ENCODE data around the gene MKNK1. TPM values are rescaled to one million over a fixed set of nuclear protein-coding genes. Genes with fewer than 3 reads are reported as not detected.

MKNK1 gene
- total and polyA plus RNA-seq, 2 donors = 20.1 to 62.2 TPM

DNA sequence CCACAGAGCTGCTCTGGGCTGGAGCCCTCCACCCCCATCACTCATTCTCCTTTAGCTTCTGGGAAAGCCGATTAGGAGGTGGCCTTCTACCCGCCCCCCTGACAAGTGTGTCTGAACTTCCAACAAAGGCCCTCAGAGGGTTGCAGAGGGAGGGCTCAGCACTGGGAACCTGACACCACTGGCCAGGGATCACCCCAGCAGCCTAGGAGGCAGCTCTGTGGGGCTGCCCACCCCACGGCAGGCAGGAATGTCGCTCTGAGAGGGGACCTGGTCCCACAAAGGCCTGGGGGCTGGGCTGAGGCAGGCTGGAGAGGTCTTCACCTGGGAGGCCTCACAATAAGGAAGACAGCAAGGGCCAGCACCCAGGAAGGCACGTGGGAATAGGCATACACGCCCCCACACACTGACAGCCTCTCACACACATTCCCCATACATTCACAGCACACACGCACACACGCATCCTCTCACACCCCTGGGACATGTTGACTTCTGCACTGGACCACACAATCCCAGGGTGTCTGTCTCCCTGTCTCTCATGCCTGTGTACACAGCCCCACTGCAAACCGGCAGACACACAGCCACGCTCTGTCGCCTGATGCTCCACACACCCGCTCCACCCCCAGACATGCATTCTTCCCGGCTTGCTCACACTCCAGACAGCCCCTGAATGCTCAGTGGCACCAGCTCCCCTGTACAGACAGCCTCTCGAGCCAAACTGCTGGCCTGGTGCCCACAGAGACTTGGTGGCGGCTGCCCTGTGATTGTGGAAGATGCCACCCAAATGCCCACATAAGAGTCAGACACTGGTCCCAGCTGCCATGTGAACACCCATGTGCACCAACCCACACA lies 83.8 kb downstream of the MKNK1 start:
- Histone ChIP-seq H3K36me3 (ENCODE audit: control insufficient read depth in 2 of 2, insufficient read depth in 2 of 2, low read length in 1 of 2) (no peaks in the 10 kb centered on the region), H3K4me3 (ENCODE audit: low read length in 2 of 2) (no peak overlapping the region), H3K27ac (ENCODE audit: low read depth in 1 of 2, low read length in 1 of 2) (no peak overlapping the region), H3K9me3 (ENCODE audit: control insufficient read depth in 2 of 2, insufficient read depth in 1 of 2, low read length in 1 of 2) (no peaks in the 10 kb centered on the region), H3K27me3 (ENCODE audit: control insufficient read depth in 2 of 2, insufficient read depth in 1 of 2, low read length in 1 of 2) (peaks cover under 1 to 91% of the 10 kb centered on the region in 2 donors), H3K4me1 (ENCODE audit: control insufficient read depth in 2 of 2, insufficient read depth in 2 of 2, low read length in 2 of 2) (peaks cover 5 to 7% of the 10 kb centered on the region in 2 donors)
- DNase-seq (ENCODE audit: low read depth in 6 of 9, low spot score in 9 of 9) = no peak
- 86% methylated on average over 15 of the region's 15 CpGs for WGBS

GRCh38 chr1:46519209-46519608 lies 84.9 kb downstream of the MKNK1 start:
- H3K27me3 ChIP-seq (ENCODE audit: control insufficient read depth in 2 of 2, insufficient read depth in 1 of 2, low read length in 1 of 2) = peaks cover 0 to 90% of the 10 kb centered on the region in 2 donors
- no peaks in the 10 kb centered on the region for H3K36me3 ChIP-seq (ENCODE audit: control insufficient read depth in 2 of 2, insufficient read depth in 2 of 2, low read length in 1 of 2)
- WGBS = 80% methylated on average over 4 of the region's 4 CpGs
- H3K27ac ChIP-seq (ENCODE audit: low read depth in 1 of 2, low read length in 1 of 2) = no peak overlapping the region
- DNase-seq (ENCODE audit: low read depth in 6 of 9, low spot score in 9 of 9) = no peak
- peaks cover 5 to 7% of the 10 kb centered on the region in 2 donors for H3K4me1 ChIP-seq (ENCODE audit: control insufficient read depth in 2 of 2, insufficient read depth in 2 of 2, low read length in 2 of 2)
- no peaks in the 10 kb centered on the region for H3K9me3 ChIP-seq (ENCODE audit: control insufficient read depth in 2 of 2, insufficient read depth in 1 of 2, low read length in 1 of 2)
- H3K4me3 ChIP-seq (ENCODE audit: low read length in 2 of 2) = no peak overlapping the region

DNA sequence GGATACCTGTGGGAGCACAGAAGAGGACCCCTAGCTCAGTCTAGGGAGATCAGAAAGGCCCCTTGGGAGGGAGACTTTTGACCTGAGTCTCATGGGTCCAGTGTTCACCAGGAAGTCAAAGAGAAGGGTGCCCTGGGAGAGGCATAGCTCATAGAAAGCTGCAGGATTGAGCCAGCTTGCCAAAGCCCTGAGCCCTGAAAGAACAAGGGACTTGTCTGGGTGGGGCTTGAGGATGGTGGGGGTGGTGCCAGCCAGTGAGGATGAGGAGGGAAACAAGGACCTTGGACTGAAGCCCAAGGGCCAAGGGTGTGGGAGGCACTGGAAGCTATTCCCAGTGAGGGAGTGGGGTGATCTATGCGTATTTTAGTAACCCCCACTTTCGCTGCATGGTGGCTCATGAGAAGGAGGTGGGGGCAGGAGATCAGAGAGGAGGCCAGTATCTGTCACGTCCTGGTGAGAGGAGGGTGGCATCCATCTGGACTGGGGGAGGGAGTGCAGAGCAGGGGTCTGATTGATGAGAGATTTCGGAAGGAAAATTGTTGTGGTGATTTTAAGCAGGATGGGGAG lies 86.1 kb downstream of the MKNK1 start:
- no peaks in the 10 kb centered on the region for H3K9me3 ChIP-seq (ENCODE audit: control insufficient read depth in 2 of 2, insufficient read depth in 1 of 2, low read length in 1 of 2)
- H3K4me3 ChIP-seq (ENCODE audit: low read length in 2 of 2) = no peak overlapping the region
- H3K36me3 ChIP-seq (ENCODE audit: control insufficient read depth in 2 of 2, insufficient read depth in 2 of 2, low read length in 1 of 2) = no peaks in the 10 kb centered on the region
- no peak overlapping the region for H3K27ac ChIP-seq (ENCODE audit: low read depth in 1 of 2, low read length in 1 of 2)
- 77% methylated on average over 4 of the region's 4 CpGs for WGBS
- DNase-seq (ENCODE audit: low read depth in 6 of 9, low spot score in 9 of 9) = no peak
- peaks cover 5 to 7% of the 10 kb centered on the region in 2 donors for H3K4me1 ChIP-seq (ENCODE audit: control insufficient read depth in 2 of 2, insufficient read depth in 2 of 2, low read length in 2 of 2)
- H3K27me3 ChIP-seq (ENCODE audit: control insufficient read depth in 2 of 2, insufficient read depth in 1 of 2, low read length in 1 of 2) = peaks cover 0 to 88% of the 10 kb centered on the region in 2 donors

DNA sequence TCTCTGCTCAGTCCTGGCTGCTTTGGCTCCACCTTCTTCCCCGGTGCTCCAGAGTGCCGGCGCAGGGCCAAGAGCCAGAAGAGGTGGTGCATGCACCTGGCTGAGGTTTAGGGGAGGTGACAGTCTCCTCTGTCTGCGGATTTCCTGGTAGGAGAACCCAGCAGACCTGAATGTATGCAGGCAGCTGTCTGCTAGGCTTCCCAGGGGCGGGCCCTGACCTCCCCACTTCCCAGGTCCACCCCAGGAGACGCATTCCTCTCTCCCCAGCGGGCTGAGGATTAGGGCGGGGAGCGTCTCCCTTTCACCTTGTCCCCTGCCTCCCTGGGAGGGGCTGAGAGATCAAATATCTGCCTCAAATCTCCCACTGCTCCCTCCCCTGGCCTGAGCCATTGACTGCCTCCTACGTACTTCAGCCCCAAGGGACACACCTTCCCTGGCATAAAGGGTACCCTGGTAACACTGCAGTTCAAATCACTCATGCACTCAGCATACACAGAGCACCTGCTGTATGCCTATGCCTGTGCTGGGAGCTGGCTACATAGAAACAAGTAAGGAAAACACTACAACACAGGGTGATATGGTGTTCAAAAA lies 87.0 kb downstream of the MKNK1 start:
- H3K4me3 ChIP-seq (ENCODE audit: low read length in 2 of 2) = no peak overlapping the region
- DNase-seq (ENCODE audit: low read depth in 6 of 9, low spot score in 9 of 9) = peak in 1 of 9 donors; percentile 8
- peaks cover 0 to 88% of the 10 kb centered on the region in 2 donors for H3K27me3 ChIP-seq (ENCODE audit: control insufficient read depth in 2 of 2, insufficient read depth in 1 of 2, low read length in 1 of 2)
- no peak overlapping the region for H3K27ac ChIP-seq (ENCODE audit: low read depth in 1 of 2, low read length in 1 of 2)
- WGBS = 16% methylated on average over 10 of the region's 10 CpGs
- peaks cover 3 to 5% of the 10 kb centered on the region in 2 donors for H3K4me1 ChIP-seq (ENCODE audit: control insufficient read depth in 2 of 2, insufficient read depth in 2 of 2, low read length in 2 of 2)
- no peaks in the 10 kb centered on the region for H3K9me3 ChIP-seq (ENCODE audit: control insufficient read depth in 2 of 2, insufficient read depth in 1 of 2, low read length in 1 of 2)
- H3K36me3 ChIP-seq (ENCODE audit: control insufficient read depth in 2 of 2, insufficient read depth in 2 of 2, low read length in 1 of 2) = no peaks in the 10 kb centered on the region

GRCh38 chr1:46516200-46516950 lies 87.7 kb downstream of the MKNK1 start:
- Histone ChIP-seq H3K27me3 (ENCODE audit: control insufficient read depth in 2 of 2, insufficient read depth in 1 of 2, low read length in 1 of 2) (peaks cover 0 to 89% of the 10 kb centered on the region in 2 donors), H3K36me3 (ENCODE audit: control insufficient read depth in 2 of 2, insufficient read depth in 2 of 2, low read length in 1 of 2) (no peaks in the 10 kb centered on the region), H3K27ac (ENCODE audit: low read depth in 1 of 2, low read length in 1 of 2) (no peak overlapping the region), H3K4me1 (ENCODE audit: control insufficient read depth in 2 of 2, insufficient read depth in 2 of 2, low read length in 2 of 2) (peaks cover 3 to 5% of the 10 kb centered on the region in 2 donors), H3K9me3 (ENCODE audit: control insufficient read depth in 2 of 2, insufficient read depth in 1 of 2, low read length in 1 of 2) (no peaks in the 10 kb centered on the region), H3K4me3 (ENCODE audit: low read length in 2 of 2) (no peak overlapping the region)
- 59% methylated on average over 12 of the region's 12 CpGs for WGBS
- no peak for DNase-seq (ENCODE audit: low read depth in 6 of 9, low spot score in 9 of 9)

DNA sequence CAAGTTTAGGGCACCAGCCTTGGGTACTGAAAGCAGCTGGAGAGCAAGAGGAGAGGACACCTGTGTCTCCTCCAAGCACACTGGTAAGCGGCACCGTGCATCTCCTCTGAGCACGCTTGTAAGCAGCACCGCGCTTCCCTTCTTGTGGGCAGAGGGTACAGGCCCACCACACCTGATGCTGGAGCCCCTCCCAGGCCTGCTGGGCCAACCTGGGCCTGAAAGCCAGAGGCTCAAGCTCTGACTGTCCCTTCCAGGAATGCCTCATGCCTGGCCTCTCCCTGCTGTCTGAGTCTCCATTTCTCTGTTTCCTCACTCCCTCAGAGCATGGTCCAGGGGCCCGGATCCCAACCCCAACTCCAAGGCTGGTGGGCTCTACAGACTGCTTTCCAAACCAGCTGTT lies 88.5 kb downstream of the MKNK1 start:
- WGBS = 65% methylated on average over 6 of the region's 6 CpGs
- H3K9me3 ChIP-seq (ENCODE audit: control insufficient read depth in 2 of 2, insufficient read depth in 1 of 2, low read length in 1 of 2) = no peaks in the 10 kb centered on the region
- H3K4me3 ChIP-seq (ENCODE audit: low read length in 2 of 2) = no peak overlapping the region
- H3K27ac ChIP-seq (ENCODE audit: low read depth in 1 of 2, low read length in 1 of 2) = no peak overlapping the region
- H3K27me3 ChIP-seq (ENCODE audit: control insufficient read depth in 2 of 2, insufficient read depth in 1 of 2, low read length in 1 of 2) = peaks cover 0 to 90% of the 10 kb centered on the region in 2 donors
- DNase-seq (ENCODE audit: low read depth in 6 of 9, low spot score in 9 of 9) = no peak
- H3K36me3 ChIP-seq (ENCODE audit: control insufficient read depth in 2 of 2, insufficient read depth in 2 of 2, low read length in 1 of 2) = no peaks in the 10 kb centered on the region
- peaks cover 3 to 5% of the 10 kb centered on the region in 2 donors for H3K4me1 ChIP-seq (ENCODE audit: control insufficient read depth in 2 of 2, insufficient read depth in 2 of 2, low read length in 2 of 2)

DNA sequence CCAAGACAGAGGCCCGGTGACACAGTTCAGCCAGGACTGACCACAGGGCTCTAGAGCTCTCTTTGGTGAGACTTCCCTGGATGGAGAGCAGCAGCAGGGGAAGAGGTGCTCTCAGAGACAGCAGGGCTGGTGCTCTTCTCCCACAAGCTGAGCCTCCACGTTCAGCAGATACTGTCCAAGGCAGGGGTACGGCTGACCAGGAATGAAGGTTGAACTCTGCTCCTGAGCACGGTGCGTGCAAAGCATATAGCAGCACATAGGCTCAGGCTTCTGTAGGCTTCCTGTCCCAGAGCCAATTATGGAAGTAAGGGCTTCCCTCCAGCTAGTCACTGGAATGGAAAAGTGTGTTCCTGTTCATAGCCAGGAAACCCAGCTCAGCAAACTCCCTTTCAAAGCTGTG lies 90.5 kb downstream of the MKNK1 start:
- H3K27me3 ChIP-seq (ENCODE audit: control insufficient read depth in 2 of 2, insufficient read depth in 1 of 2, low read length in 1 of 2) = peaks cover 0 to 74% of the 10 kb centered on the region in 2 donors
- 77% methylated on average over 5 of the region's 5 CpGs for WGBS
- H3K4me1 ChIP-seq (ENCODE audit: control insufficient read depth in 2 of 2, insufficient read depth in 2 of 2, low read length in 2 of 2) = peaks cover 3 to 5% of the 10 kb centered on the region in 2 donors
- no peaks in the 10 kb centered on the region for H3K36me3 ChIP-seq (ENCODE audit: control insufficient read depth in 2 of 2, insufficient read depth in 2 of 2, low read length in 1 of 2)
- no peak for DNase-seq (ENCODE audit: low read depth in 6 of 9, low spot score in 9 of 9)
- H3K27ac ChIP-seq (ENCODE audit: low read depth in 1 of 2, low read length in 1 of 2) = no peak overlapping the region
- no peak overlapping the region for H3K4me3 ChIP-seq (ENCODE audit: low read length in 2 of 2)
- H3K9me3 ChIP-seq (ENCODE audit: control insufficient read depth in 2 of 2, insufficient read depth in 1 of 2, low read length in 1 of 2) = no peaks in the 10 kb centered on the region

GRCh38 chr1:46512792-46513190 lies 91.3 kb downstream of the MKNK1 start:
- Histone ChIP-seq H3K4me1 (ENCODE audit: control insufficient read depth in 2 of 2, insufficient read depth in 2 of 2, low read length in 2 of 2) (peaks cover 3 to 5% of the 10 kb centered on the region in 2 donors), H3K4me3 (ENCODE audit: low read length in 2 of 2) (no peak overlapping the region), H3K27ac (ENCODE audit: low read depth in 1 of 2, low read length in 1 of 2) (no peak overlapping the region), H3K9me3 (ENCODE audit: control insufficient read depth in 2 of 2, insufficient read depth in 1 of 2, low read length in 1 of 2) (no peaks in the 10 kb centered on the region), H3K36me3 (ENCODE audit: control insufficient read depth in 2 of 2, insufficient read depth in 2 of 2, low read length in 1 of 2) (no peaks in the 10 kb centered on the region), H3K27me3 (ENCODE audit: control insufficient read depth in 2 of 2, insufficient read depth in 1 of 2, low read length in 1 of 2) (peaks cover 0 to 73% of the 10 kb centered on the region in 2 donors)
- no peak for DNase-seq (ENCODE audit: low read depth in 6 of 9, low spot score in 9 of 9)
- 59% methylated on average over 6 of the region's 6 CpGs for WGBS
